ENCODE measurements around the gene TTN. TPM values are rescaled to one million over a fixed set of nuclear protein-coding genes. Genes with fewer than 3 reads are reported as not detected.

Gene TTN
- total and polyA plus RNA-seq, 2 donors (not counting 1 experiment from before 2014, with no cell fraction given) = 1.7 to 46.4 TPM

DNA sequence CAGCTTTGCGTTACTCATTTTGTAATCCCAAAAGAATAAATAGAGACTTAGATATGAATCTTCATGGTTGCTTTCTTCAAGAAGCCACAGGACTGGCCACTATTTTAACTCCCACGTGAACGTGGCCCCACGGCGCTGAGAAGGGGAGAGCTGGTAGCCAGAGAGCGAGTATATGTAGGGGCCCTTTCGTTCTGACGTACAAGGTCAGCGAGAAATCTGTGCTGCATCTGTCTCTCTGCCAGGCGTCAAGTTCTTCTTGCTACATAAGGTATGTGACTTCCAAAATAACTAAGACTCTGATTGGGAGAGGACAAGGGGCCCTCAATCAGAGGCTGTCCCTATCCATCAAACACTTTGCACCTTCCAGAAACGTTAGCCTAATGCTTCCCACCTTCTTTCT is 177.8 kb downstream of the TTN start:
- Histone ChIP-seq H3K79me2 (ENCODE audit: control insufficient read depth, insufficient read depth, low read length) (no peaks in the 10 kb centered on the region), H3K27me3 (replicated peaks in 1 of 4; ENCODE audit: control extremely low read depth in 1 of 4, control insufficient read depth in 3 of 4, insufficient read depth in 4 of 4, low read length in 3 of 4) (no peaks in the 10 kb centered on the region), H3K4me3 (ENCODE audit: control extremely low read depth in 1 of 5, extremely low read depth in 1 of 5, insufficient read depth in 1 of 5, low read depth in 2 of 5, low read length in 4 of 5) (no peak overlapping the region), H4K20me1 (ENCODE audit: control insufficient read depth, insufficient read depth, low read length, poor library complexity, severe bottlenecking) (no peaks in the 10 kb centered on the region), H3K9me3 (ENCODE audit: control extremely low read depth in 1 of 3, control insufficient read depth in 2 of 3, insufficient read depth in 1 of 3, low read length in 2 of 3) (no peaks in the 10 kb centered on the region), H3K4me1 (ENCODE audit: control insufficient read depth in 2 of 2, insufficient read depth in 2 of 2, low read length in 2 of 2) (no peaks in the 10 kb centered on the region), H3K4me2 (replicated peaks; ENCODE audit: low read depth, low read length, poor library complexity, severe bottlenecking) (no peak overlapping the region), H3K27ac (ENCODE audit: low read length in 2 of 2) (no peak overlapping the region), H3K36me3 (replicated peaks in 1 of 2; ENCODE audit: control extremely low read depth in 1 of 2, control insufficient read depth in 1 of 2, extremely low read depth in 1 of 2, insufficient read depth in 2 of 2, low read length in 1 of 2) (peaks cover 9 to 17% of the 10 kb centered on the region in 2 experiments), H3K9ac (ENCODE audit: low read length) (no peak overlapping the region), H2AFZ (ENCODE audit: insufficient read depth, low read depth, low read length, poor library complexity, severe bottlenecking) (no peak overlapping the region)
- TF ChIP-seq EZH2 (IDR thresholded peaks at IDR 0.05; ENCODE audit: borderline replicate concordance, insufficient read depth, low read depth, low read length, poor library complexity, severe bottlenecking) = no peak
- no peak for TF ChIP-seq CTCF (IDR thresholded peaks at IDR 0.05)
- 96% methylated on average over 9 of the region's 11 CpGs for WGBS (ENCODE audit: insufficient coverage)
- H3K4me3 Mint-ChIP-seq = no peak overlapping the region
- POLR2A ChIA-PET = no interaction called here
- H3K9me3 Mint-ChIP-seq (ENCODE audit: insufficient read depth) = no peaks in the 10 kb centered on the region
- CTCF ChIA-PET = no interaction called here
- no peak for DNase-seq
- H3K27ac Mint-ChIP-seq = no peak overlapping the region
- no peak for ATAC-seq (ENCODE audit: low read depth)
- intact Hi-C loops (cut with micrococcal nuclease) = no loop called here
- no peaks in the 10 kb centered on the region for H3K27me3 Mint-ChIP-seq
- H3K4me1 Mint-ChIP-seq = no peaks in the 10 kb centered on the region

DNA sequence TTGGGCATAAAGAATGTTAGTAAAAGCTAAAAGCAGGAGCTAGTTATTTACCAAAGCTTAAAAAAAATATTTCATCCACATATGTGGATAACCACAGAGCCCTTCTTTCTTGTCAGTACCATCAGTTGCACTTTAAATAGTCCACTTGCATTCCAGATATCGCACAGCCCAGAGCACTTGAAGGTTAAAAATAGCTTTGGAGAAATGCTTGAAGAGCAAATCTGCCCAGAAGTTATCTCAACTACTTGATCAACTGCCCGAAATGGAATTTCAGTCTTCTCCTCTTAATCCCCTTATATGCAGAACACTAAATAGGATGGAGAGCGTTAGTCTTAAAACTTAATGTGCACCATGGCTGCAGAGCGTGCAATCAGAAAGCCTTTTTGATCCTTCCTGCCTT is 178.6 kb downstream of the TTN start:
- no peak overlapping the region for H3K4me3 Mint-ChIP-seq
- DNase-seq (no peak), ATAC-seq (ENCODE audit: low read depth) (no peak)
- Histone ChIP-seq H2AFZ (ENCODE audit: insufficient read depth, low read depth, low read length, poor library complexity, severe bottlenecking) (no peak overlapping the region), H3K9me3 (ENCODE audit: control extremely low read depth in 1 of 3, control insufficient read depth in 2 of 3, insufficient read depth in 1 of 3, low read length in 2 of 3) (no peaks in the 10 kb centered on the region), H3K9ac (ENCODE audit: low read length) (no peak overlapping the region), H3K36me3 (replicated peaks in 1 of 2; ENCODE audit: control extremely low read depth in 1 of 2, control insufficient read depth in 1 of 2, extremely low read depth in 1 of 2, insufficient read depth in 2 of 2, low read length in 1 of 2) (peaks cover 9 to 10% of the 10 kb centered on the region in 2 experiments), H3K4me2 (replicated peaks; ENCODE audit: low read depth, low read length, poor library complexity, severe bottlenecking) (no peak overlapping the region), H3K79me2 (ENCODE audit: control insufficient read depth, insufficient read depth, low read length) (no peaks in the 10 kb centered on the region), H4K20me1 (ENCODE audit: control insufficient read depth, insufficient read depth, low read length, poor library complexity, severe bottlenecking) (no peaks in the 10 kb centered on the region), H3K27me3 (replicated peaks in 1 of 4; ENCODE audit: control extremely low read depth in 1 of 4, control insufficient read depth in 3 of 4, insufficient read depth in 4 of 4, low read length in 3 of 4) (no peaks in the 10 kb centered on the region), H3K27ac (ENCODE audit: low read length in 2 of 2) (no peak overlapping the region), H3K4me1 (ENCODE audit: control insufficient read depth in 2 of 2, insufficient read depth in 2 of 2, low read length in 2 of 2) (no peaks in the 10 kb centered on the region), H3K4me3 (ENCODE audit: control extremely low read depth in 1 of 5, extremely low read depth in 1 of 5, insufficient read depth in 1 of 5, low read depth in 2 of 5, low read length in 4 of 5) (no peak overlapping the region)
- no peaks in the 10 kb centered on the region for H3K4me1 Mint-ChIP-seq
- ChIA-PET CTCF (no interaction called here), POLR2A (no interaction called here)
- TF ChIP-seq CTCF (IDR thresholded peaks at IDR 0.05) = no peak
- no peak for TF ChIP-seq EZH2 (IDR thresholded peaks at IDR 0.05; ENCODE audit: borderline replicate concordance, insufficient read depth, low read depth, low read length, poor library complexity, severe bottlenecking)
- H3K27ac Mint-ChIP-seq = no peak overlapping the region
- intact Hi-C loops (cut with micrococcal nuclease) = no loop called here
- H3K27me3 Mint-ChIP-seq = no peaks in the 10 kb centered on the region
- no peaks in the 10 kb centered on the region for H3K9me3 Mint-ChIP-seq (ENCODE audit: insufficient read depth)
- 97% methylated on average over 3 of the region's 4 CpGs for WGBS (ENCODE audit: insufficient coverage)

All from B cell (primary cell).